Stimulated activated CD8-positive, alpha-beta memory T cell treated with anti-CD3 and anti-CD28 coated beads, Interleukin-2, amount 100 ng/mL, for 1 hour (primary cell): ENCODE data around the gene MTCH1.

Experiments
- DNase-seq, 2 donors: peaks; one replicate each; pipeline ENCODE4 v3.0.0-alpha.2; 2020; ENCODE audit warnings: low read depth in 2 of 2

Gene MTCH1

GRCh38 chr6:37017606-37018197, 31.7 kb upstream of the MTCH1 start:
- no peak for DNase-seq

DNA sequence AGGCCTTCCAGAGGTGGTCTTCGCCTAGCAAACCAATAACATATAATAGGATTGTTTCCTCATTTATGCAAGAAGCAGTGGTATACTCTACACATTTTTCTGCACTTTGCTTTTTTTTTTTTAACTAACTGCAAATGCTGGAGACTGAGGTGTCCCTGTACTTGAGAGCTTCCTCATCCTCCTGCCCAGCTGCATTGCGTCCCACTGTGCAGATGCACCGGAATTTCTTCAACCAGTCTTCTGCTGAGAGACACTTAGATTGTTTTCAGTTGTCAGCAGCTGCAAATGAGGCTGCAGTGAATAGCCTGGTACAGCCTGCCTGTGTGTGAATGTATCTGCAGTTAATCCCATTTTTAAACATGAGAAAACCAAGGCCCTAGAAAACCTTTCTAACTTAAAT, 31.0 kb upstream of the MTCH1 start:
- DNase-seq = no peak

DNA sequence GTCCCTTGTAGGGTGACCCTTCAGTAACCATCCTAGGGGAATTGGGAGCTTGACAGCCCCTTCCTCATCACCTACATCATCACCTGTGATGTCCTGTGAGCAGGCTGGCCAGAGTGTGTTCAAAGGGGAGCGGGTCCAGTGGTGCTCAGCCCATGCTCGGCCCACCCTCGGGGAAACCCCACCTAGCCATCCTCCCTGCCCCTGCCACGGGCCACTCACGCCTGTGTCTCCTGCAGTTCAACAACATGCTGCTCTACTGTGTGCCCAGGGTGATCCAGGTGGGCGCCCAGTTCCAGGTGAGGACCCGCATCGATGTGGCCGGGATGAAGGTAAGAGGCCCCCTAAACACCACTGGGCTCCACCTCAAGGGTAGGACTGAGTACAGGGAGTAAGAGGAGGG, 29.5 kb upstream of the MTCH1 start:
- no peak for DNase-seq

GRCh38 chr6:37014667-37015066, 28.7 kb upstream of the MTCH1 start:
- DNase-seq = no peak

GRCh38 chr6:37013516-37014491, 27.8 kb upstream of the MTCH1 start:
- DNase-seq = no peak

- DNase-seq = no peak
Measured at GRCh38 chr6:37011656-37012378, 25.8 kb upstream of the MTCH1 start.

DNA sequence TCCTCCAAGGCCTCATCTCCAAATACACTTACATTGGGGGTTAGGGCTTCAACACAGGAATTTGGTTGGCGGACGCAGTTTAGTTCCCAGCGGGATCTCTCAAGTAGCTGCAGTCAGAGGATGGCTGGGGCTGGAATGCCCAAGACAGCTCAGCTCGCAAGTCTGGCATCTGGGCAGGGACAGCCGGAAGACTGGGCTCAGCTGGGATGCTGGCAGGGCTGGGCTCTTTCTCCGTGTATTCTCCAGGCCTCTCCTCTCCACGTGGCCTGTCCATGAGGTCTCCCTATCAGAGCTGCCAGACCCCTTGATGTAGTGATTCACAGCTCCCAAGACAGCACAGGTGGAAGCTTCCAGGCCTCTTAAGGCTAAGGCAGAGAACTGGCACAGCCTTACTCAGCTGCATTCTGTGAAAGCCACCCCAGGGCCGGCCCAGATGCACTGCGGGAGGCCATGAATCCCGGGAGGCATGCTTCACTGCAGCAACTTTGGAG, 24.5 kb upstream of the MTCH1 start:
- DNase-seq = no peak

DNA sequence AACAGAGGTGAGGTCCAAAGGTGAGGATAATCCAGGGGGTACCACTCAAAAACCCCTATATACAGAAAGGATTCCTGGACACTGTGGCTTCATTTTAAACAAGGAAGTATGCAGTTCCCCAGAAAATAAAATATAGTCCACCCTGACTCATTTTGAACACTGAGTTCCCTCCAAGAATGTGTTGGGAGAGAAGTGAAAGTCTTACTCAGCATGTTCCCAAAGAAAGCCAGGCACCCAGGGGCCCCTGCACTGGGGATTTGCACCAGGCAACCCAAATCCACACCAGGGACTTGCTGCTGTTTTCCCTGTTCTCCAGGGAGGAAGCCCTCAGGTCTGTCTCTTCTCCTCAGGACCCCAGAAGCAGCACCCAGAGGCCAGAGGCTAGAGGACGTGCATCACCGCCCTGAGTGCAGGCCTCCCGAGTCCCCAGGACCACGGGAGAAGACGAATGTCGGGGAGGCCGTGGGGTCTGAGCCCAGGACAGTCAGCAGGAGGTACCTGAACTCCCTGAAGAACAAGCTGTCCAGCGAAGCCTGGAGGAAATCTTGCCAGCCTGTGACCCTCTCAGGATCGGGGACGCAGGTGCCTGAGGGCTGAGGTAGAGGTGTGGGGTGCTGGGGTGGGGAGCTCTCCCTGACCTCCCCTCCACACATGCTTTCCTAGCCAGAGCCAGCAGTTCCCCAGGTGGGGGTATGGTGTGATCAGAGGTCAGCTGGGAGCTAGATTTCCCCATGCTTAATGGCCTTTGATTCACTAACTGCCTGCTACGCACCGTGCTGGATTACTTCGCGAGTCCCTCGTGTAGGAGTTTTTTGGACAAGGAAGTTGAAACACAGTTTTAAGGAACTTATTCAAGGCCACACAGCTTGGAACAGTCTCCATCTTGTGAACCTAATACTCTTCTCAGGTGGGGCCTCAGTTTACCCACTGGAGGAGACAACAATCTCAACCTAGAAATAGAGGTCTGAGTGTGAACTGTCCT, 22.8 kb upstream of the MTCH1 start:
- no peak for DNase-seq

DNA sequence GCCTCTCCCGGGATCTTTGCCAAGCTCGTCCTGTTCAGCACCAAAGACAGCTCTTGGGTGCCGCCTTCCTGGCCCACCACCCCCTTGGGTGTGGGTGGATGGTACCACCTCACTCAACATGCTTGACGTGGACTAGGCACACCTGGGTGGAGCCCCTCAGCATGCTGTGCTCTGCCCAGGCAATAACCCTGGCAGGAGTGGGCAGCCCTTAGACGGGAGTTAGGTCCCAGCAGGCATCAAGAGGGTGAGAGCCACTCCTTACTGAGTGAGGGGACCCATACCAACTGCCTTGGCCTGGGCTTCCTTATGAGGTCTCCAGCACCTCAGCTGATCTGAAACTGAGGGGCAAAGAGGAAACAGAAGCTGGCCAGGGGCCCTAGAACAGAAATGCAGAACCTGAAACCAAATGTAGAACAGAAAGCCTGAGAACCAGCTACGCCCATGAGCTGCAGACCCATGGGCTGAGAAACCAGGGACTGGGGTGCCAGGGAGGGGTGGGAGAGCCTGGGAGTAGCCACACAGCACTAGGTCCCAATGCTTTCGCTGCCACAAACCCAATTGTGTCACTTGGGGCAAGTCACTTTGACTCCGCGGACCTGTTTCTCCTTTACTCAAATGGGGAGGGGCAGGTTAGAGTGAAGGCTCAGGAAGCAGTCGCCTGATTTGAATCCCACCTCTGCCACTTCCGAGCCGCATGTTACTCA, 21.5 kb upstream of the MTCH1 start:
- no peak for DNase-seq

- no peak for DNase-seq
Measured at GRCh38 chr6:37006793-37007339, 20.9 kb upstream of the MTCH1 start.

GRCh38 chr6:37005827-37006567, 20.0 kb upstream of the MTCH1 start:
- DNase-seq = no peak

DNA sequence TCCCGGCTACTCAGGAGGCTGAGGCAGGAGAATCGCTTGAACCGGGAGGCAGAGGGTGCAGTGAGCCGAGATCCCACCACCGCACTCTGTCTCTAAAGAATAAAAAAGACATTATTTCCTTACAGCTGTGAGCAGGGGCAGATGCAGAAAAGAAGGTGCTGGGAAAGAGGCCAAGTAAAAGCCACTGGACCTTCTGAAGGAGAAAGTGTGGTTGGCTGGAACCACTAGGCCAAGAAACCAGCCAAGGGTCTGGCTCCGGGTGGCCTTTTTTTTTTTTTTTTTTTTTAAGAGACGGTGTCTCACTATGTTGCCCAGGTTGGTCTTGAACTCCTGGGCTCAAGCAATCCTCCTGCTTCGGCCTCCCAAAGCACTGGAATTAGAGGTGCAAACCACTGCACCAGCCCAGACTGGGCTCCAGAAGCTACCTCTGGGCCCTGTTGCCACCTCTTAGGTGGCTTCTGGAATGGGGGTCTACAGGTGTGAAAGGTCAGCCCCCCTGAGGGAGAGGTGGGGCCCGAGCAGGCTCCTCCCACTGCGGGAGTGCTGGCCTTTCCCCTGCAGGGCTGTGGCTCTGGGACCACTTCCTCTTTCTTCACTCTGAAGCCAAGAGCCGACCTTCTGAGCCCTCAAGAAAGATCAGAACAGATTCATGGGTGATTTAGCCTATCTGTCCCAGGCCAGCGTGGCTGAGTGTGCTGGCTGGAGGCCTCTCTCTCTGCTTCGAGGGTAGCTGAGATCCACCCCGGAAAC, 19.2 kb upstream of the MTCH1 start, which contains the start of gene FGD2:
Gene FGD2 (plus strand): TSS at position 595 of the 750 bp plus-strand sequence. CDS start 163 bp downstream, outside the sequence.
- no peak for DNase-seq

DNA sequence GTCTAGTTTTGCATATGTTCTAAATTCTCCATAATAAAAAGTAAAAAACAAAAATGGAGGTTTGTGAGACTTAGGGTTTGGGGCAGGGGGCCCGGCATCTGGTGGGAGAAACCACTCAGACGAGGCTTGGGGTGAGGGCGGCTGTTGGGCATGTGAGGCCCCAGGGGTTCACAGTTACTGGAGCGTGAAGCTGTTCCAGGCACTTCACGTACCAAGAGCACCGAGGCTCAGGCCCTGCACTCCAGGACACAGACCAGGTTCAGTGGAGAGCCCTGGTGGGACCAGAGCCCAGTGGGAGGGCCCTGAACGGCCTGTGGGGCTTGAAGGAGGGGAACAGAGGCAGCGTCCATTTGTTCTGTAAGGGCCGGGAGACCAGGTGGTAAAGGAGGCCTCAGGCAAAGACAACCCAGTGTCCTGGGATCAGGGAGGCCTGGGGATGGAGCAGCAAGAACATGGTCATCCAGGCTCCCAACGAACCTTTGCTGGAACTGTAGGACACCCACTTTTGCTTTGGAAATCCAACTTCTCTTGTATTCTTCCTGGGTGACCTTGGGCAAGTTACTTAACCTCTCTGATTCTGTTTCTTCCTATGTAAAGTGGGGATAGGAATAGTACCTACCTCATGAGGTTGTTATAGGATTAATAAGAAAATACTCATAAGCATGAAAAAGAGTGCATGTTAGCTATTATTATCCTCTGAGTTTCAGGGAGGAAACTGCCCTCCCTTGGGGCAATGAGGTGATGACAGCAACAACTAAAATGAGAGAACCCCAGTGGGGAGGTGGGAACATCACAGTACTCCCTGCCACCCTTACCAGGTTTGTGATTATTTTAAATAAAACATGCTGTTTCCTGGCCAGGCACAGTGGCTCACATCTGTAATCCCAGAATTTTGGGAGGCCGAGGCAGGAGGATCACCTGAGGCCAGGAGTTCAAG, 18.3 kb upstream of the MTCH1 start:
- DNase-seq = no peak

DNA sequence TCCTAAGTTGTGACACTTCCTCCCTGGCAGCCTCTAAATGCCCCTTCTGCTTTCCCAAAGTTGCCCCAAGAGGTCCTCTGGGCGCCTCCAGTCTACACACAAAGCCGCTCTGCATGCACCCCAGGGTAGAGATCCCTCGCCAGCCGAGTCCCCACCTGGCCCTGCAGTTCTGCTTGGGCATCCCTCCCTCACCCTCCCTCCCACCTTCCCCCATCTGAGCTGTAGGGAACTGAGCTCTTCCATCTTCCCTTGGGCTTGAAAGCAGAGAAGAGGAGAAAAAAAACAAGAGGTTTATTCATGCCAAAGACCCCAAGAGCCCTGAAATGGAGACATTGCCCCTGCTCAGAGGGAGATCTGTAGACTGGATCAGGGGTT, 13.7 kb upstream of the MTCH1 start:
- no peak for DNase-seq

GRCh38 chr6:36999061-36999750, 13.2 kb upstream of the MTCH1 start:
- no peak for DNase-seq

- DNase-seq = no peak
Measured at GRCh38 chr6:36998723-36999038, 12.7 kb upstream of the MTCH1 start.
